CD4-positive, alpha-beta T cell treated with Interleukin-2 at 100 ng/mL for 4 hours (primary cell): Measurements from ENCODE around the gene MEN1.
"Not testable (repeated sequence)": the region's sequence is repeated elsewhere in the genome, so short reads cannot be mapped to it uniquely, and the experiment has no call there.

ENCODE experiments used
- DNase-seq: peaks from one replicate; pipeline ENCODE4 v3.0.0-alpha.2; 2020; ENCODE audit warnings: low spot score

The MEN1 gene

DNA sequence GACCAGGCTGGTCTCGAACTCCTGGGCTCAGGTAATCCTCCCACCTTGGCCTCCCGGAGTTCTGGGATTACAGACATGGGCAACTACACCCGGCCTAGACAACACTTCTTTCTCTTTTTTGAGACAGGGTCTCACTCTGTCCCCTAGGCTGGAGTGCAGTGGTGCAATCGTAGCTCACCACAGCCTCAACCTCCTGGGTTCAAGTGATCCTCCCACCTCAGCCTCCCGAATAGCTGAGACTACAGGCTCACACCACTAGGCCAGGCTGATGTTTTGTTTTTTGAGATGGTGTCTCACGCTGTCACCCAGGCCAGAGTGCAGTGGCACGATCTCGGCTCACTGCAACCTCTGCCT is 35.4 kb upstream of the MEN1 start:
- not testable (repeated sequence) for DNase-seq

DNA sequence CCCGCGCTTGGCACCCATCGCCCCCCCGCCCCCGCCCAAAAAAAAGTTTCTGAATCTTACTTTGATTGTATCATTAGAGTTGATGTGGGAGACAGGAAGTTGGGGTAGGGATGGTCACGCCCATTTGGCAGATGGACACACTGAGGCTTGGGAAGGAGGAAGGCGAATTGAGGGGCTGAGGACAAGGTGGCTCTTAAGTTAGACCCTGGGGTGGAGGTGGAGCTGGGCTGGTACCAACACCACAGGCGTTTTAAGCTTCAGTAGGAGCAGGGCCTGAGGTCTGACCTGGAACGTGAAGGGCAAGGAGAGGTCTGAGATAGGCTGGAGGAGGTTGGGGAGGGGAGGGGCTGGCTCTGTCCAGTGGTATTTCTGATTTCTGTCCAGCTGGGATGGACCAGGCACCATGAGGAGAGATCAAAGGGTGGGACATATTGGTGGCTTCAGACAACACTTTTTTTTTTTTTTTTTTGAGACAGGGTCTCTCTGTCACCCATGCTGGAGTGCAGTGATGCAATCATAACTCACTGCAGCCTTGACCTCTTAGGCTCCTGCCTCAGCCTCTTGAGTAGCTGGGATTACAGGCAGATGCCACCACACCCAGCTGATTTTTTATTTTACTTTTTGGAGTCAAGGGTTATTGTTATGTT is 34.9 kb upstream of the MEN1 start:
- no peak for DNase-seq

DNA sequence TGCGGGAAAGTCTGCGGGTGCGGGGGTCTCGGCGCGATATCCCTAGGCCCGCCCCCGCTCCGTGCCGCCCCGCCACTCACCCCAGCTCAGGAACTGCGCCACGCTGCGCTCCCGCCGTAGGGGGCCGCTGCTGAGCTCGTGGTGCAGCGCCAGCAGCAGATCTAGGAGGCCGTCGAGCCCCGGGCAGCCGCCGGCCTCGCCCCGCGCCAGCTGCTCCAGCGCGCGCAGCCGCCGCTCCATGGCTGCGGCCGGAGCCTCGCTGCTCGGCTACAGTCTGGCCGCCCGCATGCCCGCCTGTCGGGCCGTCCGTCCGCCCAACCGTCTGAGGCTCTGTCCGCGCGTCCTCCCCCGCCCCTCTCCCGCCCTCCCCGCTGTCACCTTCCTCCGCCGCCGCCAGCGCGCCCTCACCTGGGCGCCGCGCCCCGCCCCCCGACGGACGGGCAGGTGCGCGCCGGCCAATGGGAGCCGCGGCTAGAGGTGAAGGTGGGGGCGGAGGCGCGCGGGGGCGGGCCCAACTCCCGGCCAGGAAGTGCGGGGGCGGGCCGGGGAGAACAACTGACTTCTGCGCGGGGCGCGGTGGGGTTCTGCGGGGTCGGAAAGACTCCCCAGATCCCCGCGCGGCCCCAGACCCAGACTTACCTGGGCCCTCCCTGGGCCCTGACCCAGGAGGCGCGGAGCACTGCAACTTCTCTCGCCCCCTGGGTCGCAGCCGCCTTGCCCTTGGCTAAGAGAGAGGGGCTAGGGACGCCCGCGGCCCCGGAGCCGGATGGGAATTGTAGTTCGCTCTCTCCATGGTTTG is 34.2 kb upstream of the MEN1 start, which contains the start of gene CDC42BPG:
TSS of gene CDC42BPG (minus strand) at position 324 of the 799 bp plus-strand sequence. CDS start at position 240, 84 bp downstream.
- DNase-seq: peak; percentile 76

DNA sequence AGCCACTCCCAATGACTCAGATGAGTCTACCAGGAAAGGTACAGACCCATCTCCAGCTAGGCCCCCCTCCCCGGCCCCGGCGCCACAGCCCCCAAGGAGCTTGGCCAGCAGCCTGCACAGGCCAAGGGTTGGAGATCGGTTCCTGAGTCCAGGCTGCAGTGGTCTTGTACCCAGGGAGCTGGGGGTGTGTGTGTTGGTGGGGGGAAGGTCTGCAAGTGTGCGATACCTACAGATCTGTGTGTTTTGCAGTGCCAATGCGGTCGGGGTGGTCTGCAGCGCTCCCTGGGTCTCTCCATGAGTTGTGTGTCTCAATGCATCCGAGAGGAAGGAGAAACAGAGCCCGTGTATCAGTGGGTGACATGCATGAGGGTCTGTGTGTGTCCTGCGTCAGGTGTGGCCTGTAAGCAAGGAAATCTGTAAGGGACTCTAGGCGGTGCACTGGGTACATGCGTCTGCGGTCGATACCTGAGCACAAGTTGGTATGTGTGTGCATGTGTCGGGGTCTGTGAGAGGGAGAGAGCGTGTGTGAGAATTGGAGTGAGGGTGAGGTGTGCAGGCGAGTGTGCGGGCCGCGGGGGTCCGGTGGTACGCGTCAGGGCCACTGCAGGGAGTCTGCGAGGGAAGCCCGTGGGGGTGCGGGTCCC is 33.5 kb upstream of the MEN1 start:
- no peak for DNase-seq

DNA sequence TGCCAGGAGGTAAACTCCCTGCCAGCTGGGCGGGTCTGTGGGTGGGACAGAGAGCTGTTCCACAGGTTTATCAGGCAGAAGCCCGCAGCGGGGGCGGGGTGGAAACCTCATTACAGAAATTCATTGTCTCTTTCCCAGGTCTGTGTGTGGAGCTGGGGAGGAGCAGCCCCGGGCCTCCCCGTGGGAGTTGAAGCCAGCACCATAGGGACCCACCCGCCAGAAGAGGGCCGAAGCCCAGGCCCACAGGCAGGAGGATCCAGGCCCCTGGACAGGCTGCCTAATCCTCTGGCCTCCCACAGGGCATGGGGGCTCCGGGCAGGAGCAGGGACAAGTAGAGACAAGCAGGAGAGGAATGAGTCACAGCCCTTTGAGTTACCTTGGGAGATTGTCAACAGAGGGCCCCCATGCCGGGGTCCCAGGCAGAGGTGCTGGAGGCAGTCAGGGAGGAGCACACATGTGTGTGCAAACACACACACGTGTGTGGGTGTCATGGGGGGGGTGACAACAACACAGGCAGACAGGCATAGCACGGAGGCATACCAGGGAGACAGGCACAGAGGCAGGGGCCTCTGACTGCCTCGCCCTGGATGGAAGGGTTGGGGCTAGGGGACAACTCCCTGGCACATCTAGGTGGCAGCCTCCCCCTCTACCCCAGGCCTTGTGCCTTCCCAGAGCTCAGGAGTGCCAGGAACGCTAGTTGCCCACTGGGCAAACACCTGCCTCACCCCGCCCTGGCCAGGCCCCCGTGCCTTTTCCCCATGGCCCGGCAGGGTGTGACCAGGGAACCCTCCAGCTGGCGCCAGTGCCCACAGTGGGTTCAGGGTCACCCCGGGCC is 32.7 kb upstream of the MEN1 start:
- DNase-seq: no peak

DNA sequence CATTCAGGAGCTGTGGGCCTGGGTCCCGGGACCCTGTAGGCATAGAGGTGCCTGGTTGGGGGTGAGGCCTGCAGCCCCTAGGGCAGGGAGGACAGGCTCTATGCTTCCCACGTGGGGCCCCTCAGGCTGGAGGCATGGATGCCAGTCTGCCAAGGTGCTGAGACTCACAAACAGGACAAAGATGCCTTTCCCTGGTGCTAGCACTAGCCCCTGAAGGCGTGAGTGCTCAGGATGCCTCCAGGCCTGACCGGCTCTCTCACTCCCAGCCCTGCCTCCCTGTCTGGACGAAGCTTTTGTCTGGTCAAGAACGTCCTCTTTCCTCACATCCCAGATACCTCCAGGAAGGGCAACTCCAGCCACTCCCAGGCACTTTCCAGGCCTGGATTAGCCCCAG is 32.0 kb upstream of the MEN1 start:
- DNase-seq: no peak

DNA sequence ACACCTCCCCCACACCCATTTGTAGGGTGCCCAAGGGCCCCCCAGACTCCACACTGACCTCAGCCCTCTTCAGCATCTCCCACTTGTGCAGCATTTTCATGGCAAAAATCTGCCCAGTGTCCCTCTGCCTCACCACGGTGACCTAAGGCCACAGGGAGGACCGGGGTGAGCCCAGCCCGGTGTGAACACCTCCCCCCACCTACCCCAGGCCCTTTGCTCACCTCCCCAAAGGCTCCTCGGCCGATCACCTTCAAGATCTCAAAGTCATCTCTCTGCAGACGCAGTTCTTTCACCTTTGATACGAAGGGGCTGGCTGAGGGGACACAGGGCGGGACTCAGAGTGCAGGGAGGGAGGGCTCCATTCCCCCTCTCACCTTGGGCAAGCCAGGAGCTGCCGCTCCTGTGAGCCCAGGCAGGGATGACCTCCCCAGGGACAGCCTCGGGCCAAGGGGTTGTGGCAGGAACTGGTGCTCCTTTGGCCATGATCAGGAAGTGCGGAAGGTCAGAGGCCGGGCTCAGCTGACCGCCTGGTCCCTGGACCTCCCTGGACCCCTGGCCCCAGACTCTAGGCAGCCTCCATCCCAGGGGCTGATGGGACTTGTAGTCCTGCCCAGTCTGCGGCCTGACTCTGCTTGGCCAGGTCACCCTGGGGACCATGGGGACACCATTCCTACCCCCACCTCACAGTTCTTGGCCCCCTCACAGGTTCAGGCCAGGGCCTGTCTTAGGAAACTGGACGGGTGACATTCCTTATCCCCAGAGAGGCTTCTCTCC is 31.4 kb upstream of the MEN1 start:
- DNase-seq: no peak

DNA sequence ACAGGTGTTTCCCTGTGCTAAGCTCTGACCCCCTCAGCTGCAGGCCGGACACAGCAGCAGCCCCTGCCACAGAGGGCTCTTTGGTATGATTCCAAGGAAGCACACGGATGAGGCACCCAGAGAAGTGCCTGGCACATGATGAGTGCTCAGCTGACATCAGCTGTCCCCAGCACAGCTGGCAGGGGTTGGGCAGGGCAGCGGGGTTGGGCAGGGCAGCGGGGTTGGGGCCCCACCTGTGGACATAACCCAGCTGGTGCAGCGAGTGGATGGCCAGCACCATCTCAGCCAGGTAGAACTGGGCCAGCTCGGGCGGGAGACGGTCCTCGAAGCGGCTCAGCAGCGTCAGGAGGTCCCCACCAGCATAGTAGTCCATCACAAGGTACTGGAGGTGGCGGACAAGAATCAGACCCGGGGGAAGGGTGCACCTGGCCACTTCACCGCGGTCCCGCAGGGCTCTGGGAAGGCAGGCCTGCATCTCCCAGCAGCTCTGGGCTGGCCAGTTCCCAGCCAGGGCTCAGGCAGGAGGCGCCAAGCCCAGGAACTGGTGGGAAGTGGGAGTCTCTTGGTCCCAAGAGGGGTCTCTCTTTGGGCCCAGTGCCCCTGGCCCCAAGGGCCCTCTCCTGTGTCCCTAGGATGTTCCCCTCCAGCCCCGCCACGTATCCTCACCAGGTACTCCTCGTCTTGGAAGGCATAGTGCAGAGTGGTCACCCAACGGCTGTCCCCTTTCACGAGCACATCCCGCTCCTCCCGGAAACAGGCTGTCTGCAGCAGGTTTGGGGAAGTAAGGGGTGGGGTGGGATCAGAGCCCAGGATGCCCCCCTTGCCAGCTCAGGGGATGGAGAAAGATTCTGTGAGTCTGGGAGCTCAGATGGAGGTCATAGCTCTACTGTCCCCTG is 29.8 kb upstream of the MEN1 start:
- DNase-seq: no peak

DNA sequence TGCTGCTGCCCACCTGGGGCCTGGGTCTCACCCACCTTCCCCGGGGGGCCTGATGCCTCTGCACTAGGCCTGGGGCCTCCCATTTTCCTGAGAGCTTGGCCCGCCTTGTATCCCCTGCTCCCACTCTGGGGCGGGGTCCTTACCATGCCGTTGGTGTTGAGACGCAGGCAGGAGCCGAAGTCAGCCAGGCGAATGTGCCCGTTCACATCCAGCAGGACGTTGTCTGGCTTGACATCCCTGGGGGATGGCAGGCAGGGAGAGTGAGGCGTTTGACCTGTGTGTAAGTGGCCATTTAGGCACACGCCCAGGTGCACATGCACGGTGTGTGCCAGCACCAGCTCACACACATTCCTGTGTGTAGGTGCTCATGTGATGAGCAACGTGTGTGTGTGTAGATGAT is 29.0 kb upstream of the MEN1 start:
- no peak for DNase-seq

DNA sequence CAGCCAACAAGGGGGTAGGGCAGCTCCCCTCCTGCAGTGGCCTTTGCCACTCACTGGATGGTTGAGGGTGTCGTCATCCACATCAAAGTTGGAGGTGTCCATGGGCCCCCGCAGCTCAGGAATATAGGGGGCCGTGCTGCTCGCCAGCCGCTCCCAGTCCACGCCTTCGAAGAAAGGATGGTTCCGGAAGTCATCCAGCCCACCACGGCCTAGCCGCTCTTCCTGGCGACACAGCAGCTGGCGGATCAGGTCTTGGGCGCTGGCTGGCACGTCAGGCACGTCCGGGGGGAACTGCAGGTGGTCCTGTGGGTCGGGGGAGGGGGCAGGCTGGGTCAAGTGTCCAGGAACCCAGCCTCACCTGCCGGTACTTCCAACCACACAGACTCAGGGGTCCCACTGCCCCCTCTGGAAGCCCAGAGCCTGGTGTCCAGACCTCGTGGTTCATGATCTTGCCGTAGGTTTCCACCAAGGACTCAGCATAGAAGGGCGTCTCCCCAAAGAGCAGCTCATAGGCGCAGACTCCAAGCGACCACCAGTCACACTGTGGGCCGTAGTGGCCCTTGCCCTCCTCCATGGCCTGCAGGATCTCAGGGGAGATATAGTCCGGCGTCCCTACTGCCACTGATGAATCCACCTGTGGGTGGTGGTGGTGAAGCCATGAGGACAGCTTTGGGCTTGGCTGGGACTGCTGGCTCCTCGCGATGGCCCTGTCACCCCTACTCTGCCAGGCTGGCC is 28.4 kb upstream of the MEN1 start:
- DNase-seq: no peak

DNA sequence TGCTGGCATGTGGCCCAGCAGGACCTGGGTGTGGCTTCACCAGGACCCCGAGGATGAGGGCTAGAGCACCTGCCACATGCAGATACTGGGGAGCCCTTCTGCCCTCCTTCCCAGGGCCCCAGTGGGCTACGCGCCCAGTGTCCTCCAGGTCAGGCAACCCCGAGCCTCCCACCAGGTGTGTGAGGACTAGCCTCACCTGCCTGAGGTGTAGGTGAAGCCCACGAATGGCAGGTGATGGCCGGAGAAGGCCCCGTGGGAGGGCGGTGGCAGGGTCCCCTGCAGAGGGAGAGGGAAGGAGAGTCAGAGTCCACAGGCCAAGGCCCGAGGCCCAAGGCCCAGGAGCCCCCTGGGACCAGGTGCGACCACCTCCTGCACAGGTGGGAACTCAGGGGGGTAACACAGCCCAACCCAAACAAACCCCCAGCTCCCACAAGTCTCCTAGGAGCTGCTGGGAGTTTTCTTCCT is 27.6 kb upstream of the MEN1 start:
- DNase-seq: no peak

DNA sequence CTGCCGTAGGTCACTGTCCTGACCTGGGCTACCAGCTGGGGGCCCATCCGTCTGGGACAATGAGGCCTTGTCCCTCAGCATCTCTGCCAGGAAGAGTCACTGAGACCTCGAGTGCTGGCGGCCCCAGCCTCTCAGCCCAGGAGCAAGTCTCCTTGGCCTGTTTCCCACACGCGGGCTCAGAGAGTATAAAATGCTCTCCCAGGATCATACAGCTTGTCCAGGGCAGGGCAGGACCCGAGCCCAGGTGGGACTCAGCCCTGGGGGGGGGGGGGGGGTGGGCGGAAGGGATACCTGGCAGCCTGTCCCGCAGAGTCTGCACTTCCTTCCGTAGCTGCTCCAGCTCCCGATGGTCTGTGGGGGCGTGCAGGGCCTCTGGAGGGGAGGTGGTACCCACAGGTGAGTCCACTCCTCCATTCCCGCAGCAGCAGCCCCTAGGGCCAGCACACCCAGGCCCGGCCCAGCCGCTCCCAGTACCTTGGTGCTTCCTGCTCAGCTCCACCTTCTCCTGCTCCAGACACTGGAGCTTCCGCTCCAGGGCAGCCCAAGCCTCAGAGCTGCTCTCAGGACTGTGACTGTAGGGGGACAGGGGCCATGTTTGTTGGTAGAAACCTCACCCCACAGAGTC is 26.2 kb upstream of the MEN1 start:
- DNase-seq: no peak

DNA sequence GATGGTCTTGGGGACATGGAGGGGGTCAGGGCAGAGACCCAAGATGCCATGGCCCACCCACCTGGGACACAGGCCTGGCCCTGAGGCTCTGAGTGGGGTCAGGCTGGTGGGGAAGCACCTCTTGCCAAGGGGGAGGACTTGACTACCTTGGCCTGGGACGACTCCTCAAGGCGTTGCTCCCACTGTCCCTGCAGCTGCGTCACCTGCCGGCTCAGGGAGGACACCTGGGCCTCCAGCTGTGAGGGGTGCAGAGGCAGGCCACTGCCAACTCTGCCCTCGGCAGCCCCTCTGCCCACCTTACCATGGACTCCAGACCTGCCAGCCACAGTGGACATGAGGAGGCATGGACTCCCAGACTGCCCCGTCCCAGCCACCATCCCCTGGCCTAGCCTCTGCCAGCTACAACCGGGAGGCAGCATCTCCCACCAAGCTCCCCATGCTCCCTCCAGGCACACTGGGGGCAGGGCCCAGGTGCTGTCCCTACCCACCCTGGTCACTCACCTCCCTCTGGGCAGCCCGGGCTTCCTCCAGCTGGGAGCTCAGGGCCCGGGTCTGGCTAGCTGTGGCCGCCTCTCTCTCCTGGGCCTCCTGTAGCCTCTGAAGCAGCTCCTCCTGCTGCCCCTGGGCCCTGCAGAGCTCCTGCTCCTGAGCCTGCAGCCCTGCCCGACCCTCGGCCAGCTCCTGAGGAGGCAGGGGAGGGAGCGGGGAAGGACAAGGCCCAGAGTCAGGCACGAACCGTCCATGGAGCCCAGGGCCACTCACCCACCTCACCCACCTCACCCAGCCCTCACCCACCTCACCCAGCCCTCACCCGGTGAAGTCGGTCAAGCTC is 25.5 kb upstream of the MEN1 start:
- no peak for DNase-seq

DNA sequence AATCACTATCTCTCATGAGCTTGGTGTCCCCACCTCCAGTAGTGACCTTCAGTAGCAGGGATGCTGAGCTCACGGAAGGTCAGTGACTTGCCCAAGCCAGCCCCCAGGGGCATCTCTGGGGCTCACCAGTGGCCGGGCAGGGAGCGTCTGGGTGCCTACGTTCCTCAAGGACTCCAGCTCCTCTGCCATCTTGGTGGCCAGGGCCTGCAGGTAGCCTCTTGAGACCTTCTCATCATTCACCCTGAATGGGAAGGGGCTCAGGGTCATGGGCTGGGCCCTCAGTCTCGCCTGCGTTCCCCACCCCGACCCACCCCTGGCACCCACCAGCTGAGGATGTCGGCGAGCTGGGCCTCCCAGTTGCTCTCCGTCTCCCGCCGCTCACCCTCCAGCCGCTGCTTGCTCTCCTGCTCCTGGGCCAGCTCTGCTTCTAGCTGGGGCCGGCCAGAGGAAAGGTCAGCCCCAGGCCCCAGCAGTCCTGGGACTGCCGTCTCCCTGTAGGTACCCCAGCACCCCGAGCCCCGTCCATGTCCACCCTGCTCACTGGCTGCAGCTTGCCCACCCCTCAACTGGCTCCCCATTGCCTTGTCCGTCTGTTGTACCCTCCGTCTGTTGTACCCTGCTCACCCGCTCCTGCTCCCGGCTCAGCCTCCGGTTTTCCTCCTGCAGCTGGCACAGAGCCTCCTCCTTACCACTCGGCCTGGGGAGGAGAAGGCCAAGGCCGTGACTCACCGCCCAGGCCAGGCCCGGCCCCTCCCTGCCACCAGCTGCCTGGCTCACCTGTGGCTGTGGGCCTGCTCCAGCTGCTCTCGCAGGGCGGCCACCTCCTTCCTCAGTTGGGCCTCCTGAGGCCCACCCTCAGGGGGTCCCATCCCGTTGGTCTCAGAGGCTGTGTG is 24.6 kb upstream of the MEN1 start:
- no peak for DNase-seq

DNA sequence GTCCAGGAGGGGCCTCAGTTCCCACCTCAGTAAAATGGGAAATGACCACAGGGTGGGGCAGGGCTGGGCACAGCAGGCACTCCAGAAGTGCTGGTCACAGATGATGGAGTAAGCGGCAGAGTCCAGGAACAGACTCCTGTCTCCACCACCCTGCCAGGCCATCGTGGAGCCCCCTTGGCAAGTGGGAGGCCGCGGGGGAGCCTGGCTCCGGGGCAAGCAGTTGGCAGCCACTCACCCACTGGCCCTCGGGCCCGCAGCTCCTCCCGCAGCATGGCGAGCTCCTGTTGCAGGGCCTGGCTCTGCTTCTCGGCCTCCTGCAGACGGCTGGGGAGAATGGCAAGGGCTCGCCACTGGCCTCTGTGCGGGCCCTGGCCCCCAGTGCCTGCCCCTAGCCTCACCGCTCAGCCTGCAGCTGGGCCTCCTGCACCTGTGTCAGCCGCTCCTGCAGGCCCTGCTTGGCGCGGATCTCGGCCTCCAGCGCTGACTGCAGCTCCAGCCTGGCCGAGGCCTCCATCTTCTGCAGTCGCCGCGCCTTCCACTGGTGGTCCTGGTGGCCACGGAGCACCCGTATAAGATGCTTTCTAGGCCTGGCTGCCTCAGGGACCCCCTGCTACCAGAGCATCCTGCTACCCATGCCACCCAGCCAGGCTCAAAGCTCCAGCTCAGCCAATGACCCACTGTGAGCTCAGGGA is 23.8 kb upstream of the MEN1 start:
- DNase-seq: no peak

DNA sequence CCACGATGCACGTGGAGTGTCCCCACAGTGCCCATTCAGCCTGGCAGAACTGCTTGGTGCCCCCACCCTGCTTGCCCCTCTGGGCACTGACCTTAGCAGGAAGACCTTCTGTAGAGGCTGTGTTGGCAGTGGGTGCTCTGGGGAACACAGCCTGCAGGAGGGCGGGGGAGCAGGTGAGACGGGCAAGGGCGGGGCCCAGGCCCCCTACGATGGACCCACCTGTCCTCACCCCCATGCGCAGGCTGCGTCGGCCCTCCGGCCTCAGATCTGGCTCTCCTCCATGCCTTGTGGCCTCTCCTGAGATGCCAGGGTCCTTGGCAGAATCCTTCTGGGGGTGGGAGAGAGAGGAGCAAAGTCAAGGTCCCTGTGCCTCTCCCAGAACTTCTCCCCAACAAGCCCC is 23.2 kb upstream of the MEN1 start:
- DNase-seq: no peak

DNA sequence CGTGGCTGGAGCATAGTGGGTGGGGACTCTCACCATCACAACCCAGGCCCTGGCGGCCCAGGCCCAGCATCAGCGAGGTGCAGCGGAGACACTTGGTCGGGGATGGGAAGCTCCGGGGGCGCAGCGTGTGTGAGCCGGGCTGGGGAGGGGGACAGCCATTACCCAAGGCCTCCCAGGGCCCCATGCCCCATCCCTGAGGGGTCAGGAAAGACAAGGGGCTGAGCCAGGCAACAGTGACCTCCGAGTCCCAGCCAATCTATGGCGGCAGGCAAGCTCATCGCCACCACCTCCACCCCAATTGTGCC is 22.8 kb upstream of the MEN1 start:
- DNase-seq: no peak
